ENCODE measurements around the gene ADAMTS8.

- TF ChIP-seq POLR2AphosphoS5 (IDR thresholded peaks at IDR 0.05) (no peak), POLR2A (IDR thresholded peaks at IDR 0.05) (no peak)
These were observed 19.5 kb downstream of the ADAMTS8 start for GRCh38 chr11:130408901-130409300.
